Loucy (cell line): ENCODE data around the gene CCM2L.

ENCODE experiments used
- H2AFZ ChIP-seq: fragments of 200-600 bp; sonication (generic); 2 replicates; pipeline ENCODE4 v1.6.0; 2016; ENCODE audit warnings: antibody characterized with exemption, mild to moderate bottlenecking, low read length, moderate library complexity
- H3F3A ChIP-seq: fragments of 200-600 bp; 2 replicates; pipeline ENCODE4 v1.6.0; 2016; ENCODE audit warnings: antibody characterized with exemption, low read depth, mild to moderate bottlenecking
- H3K27me3 ChIP-seq: fragments of 200-600 bp; sonication (generic); 2 replicates; pipeline ENCODE4 v1.6.1; 2014; ENCODE audit warnings: low read length, mild to moderate bottlenecking; ENCODE audit not compliant: insufficient read depth, poor library complexity, severe bottlenecking
- H3K36me3 ChIP-seq: fragments of 200-600 bp; sonication (generic); 2 replicates; pipeline ENCODE4 v1.6.1; 2016; ENCODE audit warnings: low read length; ENCODE audit not compliant: insufficient read depth
- H3K4me1 ChIP-seq: fragments of 200-600 bp; sonication (generic); 2 replicates; pipeline ENCODE4 v1.5.1; 2014; ENCODE audit warnings: low read length, mild to moderate bottlenecking; ENCODE audit not compliant: insufficient read depth, poor library complexity, severe bottlenecking
- H3K4me2 ChIP-seq: fragments of 200-600 bp; sonication (generic); 2 replicates; pipeline ENCODE4 v1.6.0; 2014; ENCODE audit warnings: antibody characterized with exemption, low read length, low read depth, mild to moderate bottlenecking; ENCODE audit not compliant: poor library complexity, severe bottlenecking
- H3K4me3 ChIP-seq: fragments of 200-600 bp; sonication (generic); 2 replicates; pipeline ENCODE4 v1.5.1; 2014; ENCODE audit warnings: low read length, mild to moderate bottlenecking, mixed read lengths; ENCODE audit not compliant: poor library complexity, severe bottlenecking
- H3K79me2 ChIP-seq: fragments of 200-600 bp; sonication (generic); 2 replicates; pipeline ENCODE4 v1.6.1; 2014; ENCODE audit warnings: low read length; ENCODE audit not compliant: insufficient read depth
- H3K9ac ChIP-seq: fragments of 200-600 bp; sonication (generic); 2 replicates; pipeline ENCODE4 v1.6.0; 2014; ENCODE audit warnings: mild to moderate bottlenecking, low read depth, low read length, moderate library complexity; ENCODE audit not compliant: poor library complexity, severe bottlenecking
- H3K9me2 ChIP-seq: fragments of 200-600 bp; sonication (generic); replicated peaks from 2 replicates; pipeline ENCODE4 v1.6.1; 2016; ENCODE audit warnings: low read depth, low read length, mixed read lengths
- H3K9me3 ChIP-seq: fragments of 200-600 bp; sonication (generic); 2 replicates; pipeline ENCODE4 v1.6.1; 2014; ENCODE audit warnings: mild to moderate bottlenecking, antibody characterized with exemption, low read length, low read depth; ENCODE audit not compliant: insufficient read depth
- H4K20me1 ChIP-seq: fragments of 200-600 bp; sonication (generic); 2 replicates; pipeline ENCODE4 v1.6.0; 2014; ENCODE audit warnings: antibody characterized with exemption, low read length, mild to moderate bottlenecking; ENCODE audit not compliant: insufficient read depth, poor library complexity, severe bottlenecking
- EZH2phosphoT487 ChIP-seq: fragments of 200-600 bp; IDR thresholded peaks from 2 replicates; pipeline ENCODE4 v1.6.1; 2018; ENCODE audit warnings: antibody characterized with exemption, mild to moderate bottlenecking, moderate library complexity, borderline replicate concordance
- TF ChIP-seq, protein P1 (sequence below): fragments of 200-600 bp; sonication (generic); conservative IDR thresholded peaks from 2 replicates; pipeline ENCODE4 v1.5.1; 2014; ENCODE audit warnings: mild to moderate bottlenecking, antibody characterized with exemption, low read length

CCM2L gene

DNA sequence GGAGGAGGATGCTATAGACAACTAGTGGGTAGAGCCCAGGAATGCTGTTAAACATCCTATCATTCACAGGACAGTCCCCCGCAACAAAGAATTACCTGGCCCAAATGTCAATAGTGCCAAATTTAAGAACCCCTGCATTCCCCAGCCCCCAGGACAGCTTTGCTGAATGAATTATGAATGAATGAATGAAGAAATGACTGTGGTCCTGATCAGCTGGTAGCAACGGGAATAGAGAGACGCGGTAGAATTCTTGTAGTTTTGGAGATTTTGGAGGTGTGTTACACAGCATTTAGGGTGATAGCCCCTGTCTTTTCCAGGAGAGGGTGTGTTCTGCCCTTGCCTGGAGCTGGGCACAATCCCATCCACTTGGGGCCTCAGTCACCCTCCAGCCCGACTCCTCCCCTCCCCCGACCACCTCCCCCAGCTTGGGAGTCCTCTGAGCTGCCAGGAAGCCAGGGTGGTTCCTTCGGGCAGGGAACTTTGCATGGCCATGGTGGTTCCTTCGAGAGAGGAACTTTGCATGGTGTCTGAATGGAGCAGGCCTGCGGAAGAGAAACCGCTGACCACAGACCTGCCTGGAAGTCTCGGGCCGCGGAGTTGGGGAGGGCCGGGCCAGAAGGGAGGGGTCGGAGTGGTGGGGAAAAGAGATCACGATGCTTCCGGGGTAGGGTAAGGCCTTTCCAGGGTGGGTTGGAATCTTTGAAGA, 40.8 kb downstream of the CCM2L start:
- no peak overlapping the region for H3K9ac ChIP-seq
- H3K4me1 ChIP-seq, result no peaks in the 10 kb centered on the region
- no peak for TF ChIP-seq EZH2phosphoT487
- TF ChIP-seq, protein P1, sequence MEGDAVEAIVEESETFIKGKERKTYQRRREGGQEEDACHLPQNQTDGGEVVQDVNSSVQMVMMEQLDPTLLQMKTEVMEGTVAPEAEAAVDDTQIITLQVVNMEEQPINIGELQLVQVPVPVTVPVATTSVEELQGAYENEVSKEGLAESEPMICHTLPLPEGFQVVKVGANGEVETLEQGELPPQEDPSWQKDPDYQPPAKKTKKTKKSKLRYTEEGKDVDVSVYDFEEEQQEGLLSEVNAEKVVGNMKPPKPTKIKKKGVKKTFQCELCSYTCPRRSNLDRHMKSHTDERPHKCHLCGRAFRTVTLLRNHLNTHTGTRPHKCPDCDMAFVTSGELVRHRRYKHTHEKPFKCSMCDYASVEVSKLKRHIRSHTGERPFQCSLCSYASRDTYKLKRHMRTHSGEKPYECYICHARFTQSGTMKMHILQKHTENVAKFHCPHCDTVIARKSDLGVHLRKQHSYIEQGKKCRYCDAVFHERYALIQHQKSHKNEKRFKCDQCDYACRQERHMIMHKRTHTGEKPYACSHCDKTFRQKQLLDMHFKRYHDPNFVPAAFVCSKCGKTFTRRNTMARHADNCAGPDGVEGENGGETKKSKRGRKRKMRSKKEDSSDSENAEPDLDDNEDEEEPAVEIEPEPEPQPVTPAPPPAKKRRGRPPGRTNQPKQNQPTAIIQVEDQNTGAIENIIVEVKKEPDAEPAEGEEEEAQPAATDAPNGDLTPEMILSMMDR, result no peak
- H3K27me3 ChIP-seq, result no peaks in the 10 kb centered on the region
- H2AFZ ChIP-seq, result no peak overlapping the region
- no peaks in the 10 kb centered on the region for H3K9me3 ChIP-seq
- no peaks in the 10 kb centered on the region for H3K9me2 ChIP-seq
- H4K20me1 ChIP-seq, result no peaks in the 10 kb centered on the region
- H3F3A ChIP-seq, result no peaks in the 10 kb centered on the region
- no peaks in the 10 kb centered on the region for H3K79me2 ChIP-seq
- no peak overlapping the region for H3K4me2 ChIP-seq
- H3K36me3 ChIP-seq, result no peaks in the 10 kb centered on the region
- no peak overlapping the region for H3K4me3 ChIP-seq

DNA sequence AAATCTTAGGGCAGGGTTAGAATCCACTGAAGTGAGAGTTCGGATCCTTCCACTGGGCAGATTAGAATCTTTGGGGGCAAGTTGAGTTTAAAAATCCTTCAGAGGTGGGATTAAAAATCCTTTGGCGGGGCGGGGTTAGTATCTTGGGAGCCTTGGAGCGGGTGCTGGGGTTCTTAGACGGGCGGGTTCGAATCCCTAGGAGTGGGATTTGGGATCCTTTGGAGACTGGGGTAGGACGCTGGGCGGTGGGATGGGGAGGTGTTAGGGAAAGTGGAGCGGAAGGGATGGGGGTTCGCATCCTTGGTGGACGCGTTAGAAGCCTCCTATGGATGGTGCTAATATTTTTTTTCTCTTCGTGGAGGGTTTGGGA, 41.5 kb downstream of the CCM2L start:
- TF ChIP-seq, protein P1, result no peak
- no peak for TF ChIP-seq EZH2phosphoT487
- Histone ChIP-seq H3K36me3 (no peaks in the 10 kb centered on the region), H3K4me2 (no peak overlapping the region), H3K79me2 (no peaks in the 10 kb centered on the region), H3K4me3 (no peak overlapping the region), H3K9me3 (no peaks in the 10 kb centered on the region), H3K27me3 (no peaks in the 10 kb centered on the region), H3K4me1 (no peaks in the 10 kb centered on the region), H3F3A (no peaks in the 10 kb centered on the region), H3K9ac (no peak overlapping the region), H4K20me1 (no peaks in the 10 kb centered on the region), H2AFZ (no peak overlapping the region), H3K9me2 (no peaks in the 10 kb centered on the region)

DNA sequence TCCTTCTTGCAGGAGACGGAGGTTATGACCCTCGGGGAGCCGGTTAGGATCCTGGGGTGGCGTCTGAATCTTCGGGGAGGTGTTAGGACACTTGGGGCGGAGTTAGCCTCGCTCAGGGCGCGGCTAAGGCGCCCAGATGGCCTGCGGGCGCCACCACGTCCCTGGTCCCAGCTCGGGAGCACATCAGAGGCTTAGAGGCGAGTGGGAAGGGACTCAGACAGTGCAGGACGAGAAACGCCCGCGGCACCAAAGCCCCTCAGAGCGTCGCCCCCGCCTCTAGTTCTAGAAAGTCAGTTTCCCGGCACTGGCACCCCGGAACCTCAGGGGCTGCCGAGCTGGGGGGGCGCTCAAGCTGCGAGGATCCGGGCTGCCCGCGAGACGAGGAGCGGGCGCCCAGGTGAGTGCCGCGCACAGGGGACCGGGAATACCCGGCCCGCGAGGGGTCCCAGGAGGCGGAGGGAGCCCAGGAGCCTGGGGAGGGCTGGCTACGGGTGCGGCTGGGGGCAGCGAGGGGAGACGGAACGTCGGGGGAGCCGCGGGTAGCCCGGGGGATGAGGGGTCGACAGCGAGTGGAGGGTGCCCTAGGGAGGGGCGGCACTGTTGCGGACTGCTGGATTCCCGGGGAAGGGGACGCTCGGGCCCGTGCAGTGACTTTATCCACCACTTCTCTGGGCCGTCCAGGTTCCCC, 42.0 kb downstream of the CCM2L start, which contains the start of gene HCK:
Gene HCK, plus strand, starts transcription at position 153 of the 688 bp plus-strand sequence.
- no peak within 1 kb of the TSS for H3K4me2 ChIP-seq

More for the DNA sequence above, 42.0 kb downstream of the CCM2L start, which contains the start of gene HCK:
- no peak for TF ChIP-seq EZH2phosphoT487
- TF ChIP-seq, protein P1, result no peak
- Histone ChIP-seq H3K79me2 (no peaks in the 10 kb centered on the region), H4K20me1 (no peaks in the 10 kb centered on the region), H3F3A (no peaks in the 10 kb centered on the region), H2AFZ (no peak within 1 kb of the TSS), H3K4me3 (no peak within 1 kb of the TSS), H3K9ac (no peak within 1 kb of the TSS), H3K4me1 (no peaks in the 10 kb centered on the region), H3K36me3 (no peaks in the 10 kb centered on the region), H3K9me3 (no peaks in the 10 kb centered on the region), H3K9me2 (no peaks in the 10 kb centered on the region), H3K27me3 (no peaks in the 10 kb centered on the region)
